LNCAP (cell line): Measurements from ENCODE around the gene PIBF1.

Experiments used
- CTCF ChIP-seq: fragments of 450-650 bp; IDR thresholded peaks from 2 replicates; pipeline ENCODE4 v1.5.1; 2017; ENCODE audit warnings: mild to moderate bottlenecking

PIBF1 gene

GRCh38 chr13:72891423-72891822, 109.5 kb downstream of the PIBF1 start:
- TF ChIP-seq CTCF: no peak

GRCh38 chr13:72896869-72897268, 114.9 kb downstream of the PIBF1 start:
- TF ChIP-seq CTCF: no peak

GRCh38 chr13:72908416-72908815, 126.5 kb downstream of the PIBF1 start:
- TF ChIP-seq CTCF: no peak

- no peak for TF ChIP-seq CTCF
Observed at GRCh38 chr13:72911981-72912380, 130.0 kb downstream of the PIBF1 start.

GRCh38 chr13:72920097-72920496, 138.2 kb downstream of the PIBF1 start:
- TF ChIP-seq CTCF: no peak

GRCh38 chr13:72931311-72931710, 149.4 kb downstream of the PIBF1 start:
- no peak for TF ChIP-seq CTCF

- no peak for TF ChIP-seq CTCF
Observed at GRCh38 chr13:72932250-72932649, 150.3 kb downstream of the PIBF1 start.

GRCh38 chr13:72952529-72953141, 170.7 kb downstream of the PIBF1 start:
- TF ChIP-seq CTCF: no peak
